ENCODE results near the gene PDE6A.

The PDE6A gene

DNA sequence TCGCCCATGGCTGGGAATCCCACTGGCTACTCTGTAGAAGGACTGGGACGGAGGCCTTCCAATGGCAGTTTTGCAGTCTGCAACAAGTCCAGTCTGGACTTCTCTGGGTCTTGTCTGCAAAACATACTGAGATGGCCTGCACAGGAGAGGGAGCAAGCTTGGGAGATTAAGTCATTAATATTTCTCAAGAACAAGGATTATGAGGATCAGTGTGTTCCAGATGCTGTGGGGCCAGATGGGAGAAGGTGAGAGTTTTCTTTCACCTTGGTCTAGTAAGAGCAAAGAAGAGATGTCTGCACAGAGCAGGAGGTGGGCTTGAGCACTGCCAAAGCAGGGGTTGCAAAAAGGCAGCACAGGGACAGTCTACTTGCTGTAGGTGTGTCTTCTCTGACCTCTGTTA, at the start of gene PDE6A:
TSS of gene PDE6A (minus strand) at position 128 of the 400 bp plus-strand sequence. CDS start at position 8, 120 bp downstream.
- no peak for DNase-seq

DNA sequence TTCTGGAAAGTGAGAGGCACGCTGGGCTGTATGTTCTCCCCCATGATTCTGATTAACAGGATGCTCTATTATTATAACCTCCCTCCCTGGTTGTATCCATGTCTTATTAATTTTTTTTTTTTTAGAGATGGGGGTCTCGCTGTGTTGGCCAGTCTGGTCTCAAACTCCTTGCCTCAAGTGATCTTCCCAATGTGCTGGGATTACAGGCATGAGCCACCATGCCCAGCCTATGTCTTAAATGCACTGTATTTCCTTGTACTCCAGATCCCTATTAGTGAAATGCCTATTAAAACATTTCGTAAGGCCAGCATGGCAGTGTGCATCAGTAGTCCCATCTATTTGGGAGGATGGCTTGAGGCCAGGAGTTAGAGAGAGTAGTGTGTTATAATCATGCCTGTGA, 48.9 kb upstream of the PDE6A start:
- DNase-seq, result no peak

DNA sequence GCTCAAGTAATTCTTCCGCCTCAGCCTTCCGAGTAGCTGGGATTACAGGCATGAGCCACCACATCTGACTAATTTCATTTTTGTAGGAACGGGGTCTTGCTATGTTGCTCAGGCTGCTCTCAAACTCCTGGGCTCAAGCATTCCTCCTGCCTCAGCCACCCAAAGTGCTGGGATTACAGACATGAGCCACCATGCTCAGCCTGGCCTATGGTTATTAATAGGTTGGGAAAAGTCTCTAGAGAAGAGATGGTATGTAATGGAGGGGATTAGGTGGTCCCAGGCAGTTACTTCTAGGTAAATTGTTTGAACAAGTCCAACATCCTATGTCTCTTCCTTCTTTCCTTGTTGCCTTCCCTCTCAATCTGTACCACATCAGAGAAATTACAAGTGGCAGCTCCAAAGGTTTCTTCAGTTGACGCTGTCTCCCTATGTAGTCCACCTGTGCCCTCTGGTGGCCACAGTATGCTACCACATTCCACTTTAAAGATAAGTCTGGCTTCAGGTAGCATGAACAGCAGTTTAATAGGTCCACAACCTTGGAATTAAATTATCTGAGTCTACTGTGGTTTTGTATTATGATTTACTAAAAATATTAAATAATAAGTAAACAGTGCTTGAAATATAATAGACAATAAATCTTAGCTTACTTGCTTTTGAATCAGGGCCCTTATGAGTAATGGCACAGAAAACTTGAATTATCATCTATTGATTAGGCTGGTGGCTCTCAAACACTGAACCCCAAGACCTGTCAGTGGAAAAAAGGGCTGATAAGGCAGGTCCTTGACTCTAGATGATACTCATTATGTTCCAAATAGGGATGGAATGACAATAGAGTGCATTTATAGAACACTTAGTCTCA, 46.2 kb upstream of the PDE6A start:
- peak; percentile 75 for DNase-seq

DNA sequence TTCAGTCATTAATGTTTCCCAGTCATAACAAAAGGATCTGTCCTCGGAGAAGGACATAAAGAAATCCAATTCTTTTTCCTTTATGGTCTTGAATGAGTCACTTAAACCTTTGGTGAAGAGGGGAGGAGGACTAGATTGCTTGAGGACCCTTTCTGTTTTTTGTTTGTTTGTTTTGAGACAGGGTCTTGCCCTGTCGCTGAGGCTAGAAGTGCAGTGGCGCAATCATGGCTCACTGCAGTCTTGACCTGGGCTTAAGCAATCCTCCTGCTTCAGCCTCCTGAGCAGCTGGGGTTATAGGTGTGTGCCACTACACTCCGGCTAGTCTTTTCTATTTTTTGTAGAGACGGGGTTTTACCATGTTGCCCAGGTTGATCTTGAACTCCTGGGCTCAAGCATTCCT, 43.5 kb upstream of the PDE6A start:
- DNase-seq, result no peak

DNA sequence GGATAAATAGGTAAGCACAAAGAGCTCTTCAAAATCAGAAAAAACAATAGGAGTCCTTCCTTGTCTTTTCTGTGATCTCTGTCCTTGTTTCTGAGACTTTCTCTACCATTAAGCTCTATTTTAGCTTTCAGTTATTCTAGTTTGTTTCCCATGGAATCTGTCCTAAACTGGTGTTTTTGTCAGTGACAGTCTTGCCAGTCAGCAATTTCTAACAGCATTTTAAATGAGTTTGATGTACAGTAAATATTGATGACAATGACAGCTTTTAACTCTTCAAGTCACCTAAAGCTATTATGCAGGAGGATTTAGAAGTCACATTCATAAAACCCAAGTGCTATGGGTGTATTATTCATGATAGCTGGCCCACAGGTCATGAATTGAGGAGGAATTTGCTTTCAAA, 37.9 kb upstream of the PDE6A start:
- no peak for DNase-seq

DNA sequence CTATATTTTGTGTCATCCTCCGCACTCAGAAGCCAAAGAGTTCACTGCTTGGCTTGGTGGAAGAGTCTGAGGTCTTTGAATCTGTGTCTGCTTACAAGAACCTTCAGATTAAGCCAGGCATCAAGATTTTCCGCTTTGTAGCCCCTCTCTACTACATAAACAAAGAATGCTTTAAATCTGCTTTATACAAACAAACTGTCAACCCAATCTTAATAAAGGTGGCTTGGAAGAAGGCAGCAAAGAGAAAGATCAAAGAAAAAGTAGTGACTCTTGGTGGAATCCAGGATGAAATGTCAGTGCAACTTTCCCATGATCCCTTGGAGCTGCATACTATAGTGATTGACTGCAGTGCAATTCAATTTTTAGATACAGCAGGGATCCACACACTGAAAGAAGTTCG, 36.6 kb upstream of the PDE6A start:
- no peak for DNase-seq

DNA sequence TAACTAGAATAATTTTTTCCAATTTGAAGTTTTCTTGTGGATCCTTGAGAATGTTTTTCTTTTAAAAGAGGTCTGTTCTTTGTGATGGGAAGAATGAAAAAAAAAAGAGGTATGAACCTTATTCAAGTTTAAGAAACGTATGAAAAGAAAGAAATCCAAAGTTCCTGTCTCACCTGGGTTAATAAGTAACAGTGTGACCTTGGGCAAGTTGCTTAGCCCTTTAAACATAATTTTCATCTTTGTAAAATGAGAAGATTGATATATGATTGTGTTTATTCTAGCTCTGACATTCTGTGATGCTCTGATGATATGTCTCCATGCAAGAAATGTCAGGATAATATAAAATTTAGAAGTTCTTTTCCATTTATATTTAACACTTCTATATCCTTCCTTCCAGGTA, 35.3 kb upstream of the PDE6A start:
- no peak for DNase-seq

DNA sequence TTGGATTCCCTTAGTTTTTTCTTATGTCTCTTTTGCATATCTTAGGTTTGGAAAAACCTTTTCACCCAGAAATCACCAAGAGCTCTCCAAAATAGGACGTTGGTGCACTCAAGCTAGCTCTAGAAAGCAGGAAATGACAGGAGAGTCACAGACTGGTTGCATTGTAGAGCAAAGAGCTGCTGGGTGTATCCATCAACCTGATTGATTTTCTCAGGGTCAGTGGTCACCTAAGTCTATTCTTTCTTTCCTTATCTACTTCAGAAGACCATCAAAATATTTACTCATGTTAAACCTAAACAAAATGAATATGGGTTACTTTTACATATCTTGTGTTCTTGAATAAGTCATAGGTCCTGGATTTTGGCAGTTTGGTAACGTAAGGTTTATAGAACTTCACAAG, 30.8 kb upstream of the PDE6A start:
- no peak for DNase-seq

DNA sequence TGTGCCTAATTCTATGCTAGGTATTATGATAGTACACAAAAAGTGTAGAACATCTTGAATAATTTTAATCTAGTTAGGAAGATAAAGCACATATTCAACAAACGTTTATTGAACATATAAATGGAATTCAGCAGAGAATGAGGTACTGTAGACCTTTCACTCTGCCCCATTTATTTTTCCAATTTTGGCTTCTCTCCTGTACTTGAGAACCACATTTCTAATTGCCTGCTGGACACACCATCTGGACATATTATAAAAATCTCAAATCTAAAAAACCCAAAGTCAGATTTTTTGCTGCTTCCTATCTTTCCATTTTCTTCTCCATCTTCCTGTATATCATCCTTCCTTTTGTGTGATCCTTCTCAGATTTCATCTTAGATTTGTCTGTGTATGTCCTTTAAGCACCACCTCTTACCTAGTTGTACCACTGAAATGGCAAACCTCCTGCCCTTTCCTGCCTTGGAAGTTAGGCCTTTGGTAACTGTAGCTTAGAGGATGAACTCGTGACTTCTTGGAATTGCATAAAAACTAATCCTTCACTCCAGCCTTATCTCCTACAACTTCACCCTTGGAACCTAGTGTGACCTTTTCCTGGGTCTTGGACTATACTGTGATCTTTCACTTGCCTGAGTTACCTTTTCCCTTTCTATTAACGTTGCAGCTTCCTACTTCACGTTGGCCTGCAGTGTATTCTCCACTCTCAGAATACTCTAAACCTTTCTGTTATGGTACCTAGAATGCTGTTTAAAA, 24.8 kb upstream of the PDE6A start:
- no peak for DNase-seq

DNA sequence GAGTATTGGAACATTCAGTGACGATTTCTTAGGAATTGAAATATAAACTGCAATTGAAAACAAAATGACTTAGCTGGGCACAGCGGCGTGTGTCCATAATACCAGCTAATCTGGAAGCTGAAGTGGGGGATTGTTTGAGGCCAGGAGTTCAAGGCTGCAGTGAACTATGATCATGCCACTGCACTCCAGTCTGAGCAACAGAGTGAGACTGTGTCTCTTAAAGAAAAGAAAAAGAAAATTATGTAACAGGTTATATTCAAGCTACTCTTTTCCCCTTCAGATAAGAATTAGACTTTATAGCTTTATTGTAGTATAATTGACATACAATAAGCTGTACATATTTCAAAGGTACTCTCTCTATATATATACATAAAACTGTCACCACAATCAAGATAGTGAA, 22.4 kb upstream of the PDE6A start:
- no peak for DNase-seq

DNA sequence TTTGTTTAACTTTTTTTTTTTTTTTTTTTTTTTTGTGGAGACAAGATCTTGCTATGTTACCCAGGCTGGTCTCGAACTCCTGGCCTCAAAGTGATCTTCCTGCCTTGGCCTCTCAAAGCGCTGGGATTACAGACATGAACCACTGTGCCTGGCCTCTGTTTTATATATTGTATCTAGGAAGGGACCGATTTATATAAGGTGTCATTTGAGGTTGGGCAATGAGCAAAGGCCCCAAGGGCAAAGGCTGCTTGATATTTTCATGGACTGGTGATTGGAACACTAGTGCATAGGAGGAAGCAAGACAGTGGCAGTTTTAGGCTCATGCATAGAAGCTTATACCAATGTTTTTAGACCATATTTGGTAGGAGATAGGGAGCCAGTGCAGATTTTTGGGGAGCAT, 19.1 kb upstream of the PDE6A start:
- DNase-seq, result no peak

DNA sequence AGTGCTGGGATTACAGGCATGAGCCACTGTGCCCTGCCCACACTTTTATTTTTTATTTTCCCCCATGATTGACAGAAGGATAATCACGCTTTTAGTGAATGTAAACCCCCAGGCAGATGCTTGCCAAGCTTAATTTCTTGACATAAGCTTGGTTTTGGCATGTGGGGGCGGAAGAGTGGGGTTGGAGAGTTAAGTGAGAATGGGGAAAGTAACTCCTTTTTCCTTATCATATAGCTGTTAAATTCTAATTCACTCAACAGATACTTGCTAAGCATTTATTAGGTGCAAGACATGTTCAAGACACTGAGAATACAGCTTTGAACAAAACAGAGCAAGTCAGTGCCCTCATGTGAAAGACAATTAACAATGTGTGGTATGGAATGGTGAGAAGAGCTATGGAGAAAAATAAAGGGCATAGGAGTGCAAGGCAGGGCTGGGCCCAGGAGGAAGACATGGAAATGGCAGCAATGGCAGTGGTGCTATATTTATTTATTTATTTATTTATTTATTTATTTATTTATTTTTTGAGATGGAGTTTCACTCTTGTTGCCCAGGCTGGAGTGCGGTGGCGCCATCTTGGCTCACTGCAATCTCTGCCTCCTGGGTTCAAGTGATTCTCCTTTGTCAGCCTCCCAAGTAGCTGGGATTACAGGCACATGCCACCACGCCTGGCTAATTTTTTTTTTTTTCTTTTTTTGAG, 18.2 kb upstream of the PDE6A start:
- DNase-seq, result no peak

DNA sequence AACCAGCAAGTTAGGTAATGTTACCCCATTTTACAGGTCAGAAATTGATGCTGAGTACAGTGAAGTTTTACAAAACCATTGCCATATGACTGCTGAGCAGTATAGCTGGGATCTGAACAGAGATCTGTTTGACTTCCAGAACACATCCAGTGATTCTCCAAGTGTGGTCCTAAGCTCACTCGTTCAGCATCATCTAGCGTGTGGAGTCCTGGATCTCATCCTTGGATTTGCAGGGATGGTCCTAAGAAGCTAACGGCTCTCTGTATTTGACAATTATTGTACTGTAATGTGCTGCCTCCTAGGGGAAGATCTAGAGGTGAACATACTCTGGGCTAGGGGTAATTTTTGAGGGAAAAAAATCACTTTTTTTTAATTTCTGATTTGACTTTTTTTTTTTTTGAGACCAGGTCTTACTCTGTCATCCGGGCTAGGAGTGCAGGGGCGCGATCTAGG, 17.4 kb upstream of the PDE6A start:
- DNase-seq, result peak; percentile 12

DNA sequence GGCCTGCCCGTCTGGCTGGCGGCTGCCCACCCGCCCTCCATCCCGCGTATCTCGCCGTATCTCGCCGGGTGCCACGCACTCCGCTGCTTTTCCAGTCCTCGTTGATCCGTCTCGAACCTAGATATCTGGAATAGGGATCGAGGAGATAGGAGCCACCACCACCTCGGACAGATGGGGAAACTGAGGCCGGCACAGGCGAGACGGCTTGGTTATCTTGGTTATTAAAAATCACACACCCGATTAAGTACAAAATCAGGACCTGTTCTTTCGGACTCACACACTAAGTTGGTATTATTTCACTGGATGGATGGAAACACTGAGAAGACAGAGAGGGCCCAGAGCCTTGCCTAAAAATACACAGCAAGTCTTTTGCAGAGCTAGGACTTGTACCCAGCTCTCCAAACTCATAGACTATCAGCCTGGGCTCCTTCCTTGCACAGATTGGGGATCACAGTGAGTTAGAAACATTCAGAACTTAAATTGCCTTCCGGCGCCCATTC, 16.6 kb upstream of the PDE6A start:
- DNase-seq, result peak; percentile 47

DNA sequence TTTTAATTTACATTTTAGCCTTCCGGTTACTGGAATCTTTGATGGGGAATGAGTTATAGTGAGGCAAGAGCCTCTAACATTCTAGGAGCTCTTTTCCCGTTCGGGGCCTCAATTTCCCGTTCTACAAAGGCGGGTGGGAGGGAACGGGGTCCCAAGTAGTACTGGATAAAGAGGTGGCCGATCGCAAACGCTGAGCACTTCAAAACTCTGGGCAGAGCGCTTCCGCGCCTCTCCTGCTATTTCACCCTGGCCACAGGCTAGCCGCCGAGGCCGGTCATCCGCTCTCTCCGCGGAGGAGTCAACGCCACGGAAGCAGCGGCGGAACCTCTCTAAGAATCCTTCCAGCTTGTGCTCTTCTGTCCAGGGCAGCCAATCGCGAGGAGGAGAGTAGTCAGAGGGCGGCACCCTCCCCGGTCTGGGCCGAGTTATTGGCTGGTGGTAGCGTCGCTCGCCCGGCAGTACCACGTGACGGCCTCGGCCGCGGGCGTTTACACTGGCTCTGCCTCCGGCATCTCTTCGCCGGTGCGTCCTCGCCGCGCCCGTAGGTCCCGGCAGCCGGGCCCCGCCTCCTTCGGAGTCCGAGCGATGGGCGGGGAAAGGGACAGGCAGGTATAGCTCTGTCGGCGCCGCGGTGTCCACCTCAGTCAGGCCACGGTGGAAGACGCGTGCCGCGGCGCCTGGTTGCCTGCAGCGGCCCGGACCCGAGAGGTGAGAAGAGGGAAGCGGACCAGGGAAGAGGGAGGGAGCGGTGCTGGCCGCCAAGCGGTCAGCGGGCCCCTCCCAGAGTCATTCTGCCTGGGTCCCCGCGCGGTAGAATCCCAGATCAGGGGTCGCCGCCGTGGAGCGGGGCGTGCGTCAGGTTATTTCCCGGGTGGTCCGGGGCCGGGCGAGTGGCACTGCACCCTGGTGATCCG, 15.9 kb upstream of the PDE6A start, which contains the start of gene SLC26A2:
TSS of gene SLC26A2 (plus strand) at position 487 of the 914 bp plus-strand sequence. CDS start 16,895 bp downstream, outside the sequence.
- peak; percentile 98 for DNase-seq

DNA sequence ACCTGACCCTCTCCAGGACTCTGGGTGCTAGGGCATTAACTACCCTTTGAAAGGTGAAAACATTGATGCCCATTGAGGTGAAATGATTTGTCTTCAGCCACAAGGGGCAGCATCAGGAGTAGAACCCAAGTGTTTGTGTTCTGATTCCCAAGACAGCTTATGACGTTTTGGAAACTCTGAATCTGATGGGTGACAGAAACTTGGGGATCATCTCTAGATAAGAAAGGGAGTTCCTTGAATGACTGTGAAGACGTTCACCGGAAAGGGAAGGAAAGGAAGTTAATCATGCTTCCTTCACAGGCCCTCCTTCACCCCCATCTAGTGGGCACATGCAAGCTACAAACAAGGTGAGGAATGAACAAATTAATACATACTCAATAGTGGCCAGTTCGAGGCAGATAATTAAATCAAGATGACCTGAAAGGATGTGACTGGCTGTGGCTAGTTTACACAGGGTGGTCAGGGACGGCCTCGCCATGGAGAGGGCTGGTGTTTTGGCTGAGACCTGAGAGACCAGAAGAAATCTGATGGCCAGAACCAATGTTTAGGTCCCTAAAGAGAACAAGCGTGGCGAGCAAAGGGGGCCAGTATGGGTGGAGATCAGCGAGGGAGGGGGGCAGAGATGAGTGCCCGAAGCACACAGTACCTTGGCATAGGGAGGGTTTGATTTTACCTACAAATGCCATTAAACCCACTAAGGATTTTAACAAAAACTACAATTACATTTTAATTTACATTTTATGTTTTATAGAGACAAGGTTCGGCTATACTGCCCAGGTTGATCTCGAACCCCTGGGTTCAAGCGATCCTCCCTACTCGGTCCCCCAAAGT, 15.0 kb upstream of the PDE6A start:
- peak; percentile 20 for DNase-seq

DNA sequence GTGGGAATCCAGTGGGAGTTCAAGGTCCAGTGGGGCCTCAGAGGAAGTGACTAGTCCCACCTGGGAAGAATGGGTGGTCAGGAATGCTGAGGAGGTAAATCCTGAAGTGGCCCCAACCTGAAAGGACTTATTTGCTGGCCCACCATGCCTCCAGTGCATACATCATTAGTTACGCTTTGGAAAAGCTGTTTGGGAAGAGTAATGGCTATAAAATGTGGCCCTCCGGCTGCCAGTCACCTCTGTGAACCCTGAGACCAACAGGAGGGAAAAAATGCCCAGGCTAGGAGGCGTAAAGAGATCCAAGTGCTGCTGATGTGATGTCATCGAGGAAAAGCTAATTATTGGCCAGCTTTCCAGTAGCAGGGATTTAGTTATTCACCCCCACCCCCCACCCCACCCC, 13.3 kb upstream of the PDE6A start:
- DNase-seq, result no peak

DNA sequence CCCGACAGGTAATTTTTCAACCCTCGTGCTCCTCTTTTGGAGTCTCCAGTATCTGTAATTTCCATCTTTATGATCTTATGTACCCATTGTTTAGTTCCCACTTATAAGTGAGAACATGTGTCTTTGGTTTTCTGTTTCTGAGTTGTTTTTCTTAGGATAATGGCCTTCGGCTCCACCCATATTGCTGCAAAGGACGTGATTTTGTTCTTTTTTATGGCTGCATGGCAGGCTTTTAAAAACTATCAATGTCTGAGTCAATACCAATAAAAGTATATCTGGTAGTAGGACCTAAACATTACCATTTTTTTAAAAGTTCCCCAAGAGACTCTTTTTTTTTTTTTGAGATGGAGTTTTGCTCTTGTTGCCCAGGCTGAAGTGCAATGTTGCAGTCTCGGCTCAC, 12.1 kb upstream of the PDE6A start:
- no peak for DNase-seq

DNA sequence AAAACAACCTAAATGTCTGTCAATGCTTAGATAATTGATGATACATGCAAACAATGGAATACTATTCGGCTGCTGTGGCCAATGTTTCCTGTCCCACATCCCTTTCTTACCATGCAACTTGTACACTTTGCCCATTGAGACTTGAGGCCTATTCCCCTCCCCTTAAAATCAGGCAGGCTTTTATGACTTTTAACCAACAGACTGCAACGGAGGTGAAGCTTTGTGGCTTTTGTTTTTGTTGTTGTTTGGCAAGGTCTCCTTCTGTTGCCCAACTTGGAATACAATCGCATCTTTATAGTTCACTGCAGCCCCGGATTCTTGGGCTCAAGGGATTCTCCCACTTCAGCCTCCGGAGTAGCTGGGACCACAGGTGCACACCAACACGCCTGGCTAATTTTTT, 10.2 kb upstream of the PDE6A start:
- DNase-seq, result no peak

DNA sequence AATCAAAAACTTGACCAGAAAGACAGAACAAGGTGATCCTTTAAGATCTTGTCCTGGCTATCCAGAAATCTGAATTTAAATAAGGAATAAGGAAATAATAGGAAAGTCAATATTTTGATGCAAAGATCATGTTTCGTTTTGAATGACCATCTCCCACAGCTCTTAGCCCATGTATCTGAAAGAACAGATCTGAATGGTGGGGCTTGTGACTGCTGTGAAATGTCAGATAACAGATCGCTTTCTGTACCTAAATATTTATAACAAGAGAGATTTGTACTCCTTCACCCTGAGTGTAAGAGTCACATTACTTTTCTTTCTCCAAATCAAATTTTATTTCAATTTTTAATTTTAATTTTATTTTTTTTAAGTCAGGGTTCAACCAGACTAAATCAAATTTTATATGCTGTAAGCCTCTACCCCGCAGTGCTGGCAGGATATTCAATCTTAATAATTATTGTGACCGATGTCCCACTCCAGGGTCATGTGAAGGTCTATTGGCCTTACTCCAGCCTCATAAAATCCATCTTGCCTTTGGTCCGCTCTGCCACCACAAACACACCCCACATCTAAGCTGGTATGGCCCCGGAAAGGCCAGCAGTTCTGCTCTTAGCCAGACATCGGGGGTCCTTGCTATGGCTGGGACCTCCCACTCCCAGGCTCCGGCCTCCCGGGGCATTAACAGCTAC, 9.0 kb upstream of the PDE6A start:
- no peak for DNase-seq

Data from midbrain (tissue), 1 donor.